NOMO-1 (cell line): ENCODE measurements around the gene KMT2A.
"Not testable (repeated sequence)": the region's sequence is repeated elsewhere in the genome, so short reads cannot be mapped to it uniquely, and the experiment has no call there.

ENCODE experiments used
- DNase-seq, 2 experiments: peaks; one replicate each; lab custom pipeline; 2025; ENCODE audit not compliant: unreplicated experiment in 2 of 2; lab: John Stamatoyannopoulos, UW

The KMT2A gene

DNA sequence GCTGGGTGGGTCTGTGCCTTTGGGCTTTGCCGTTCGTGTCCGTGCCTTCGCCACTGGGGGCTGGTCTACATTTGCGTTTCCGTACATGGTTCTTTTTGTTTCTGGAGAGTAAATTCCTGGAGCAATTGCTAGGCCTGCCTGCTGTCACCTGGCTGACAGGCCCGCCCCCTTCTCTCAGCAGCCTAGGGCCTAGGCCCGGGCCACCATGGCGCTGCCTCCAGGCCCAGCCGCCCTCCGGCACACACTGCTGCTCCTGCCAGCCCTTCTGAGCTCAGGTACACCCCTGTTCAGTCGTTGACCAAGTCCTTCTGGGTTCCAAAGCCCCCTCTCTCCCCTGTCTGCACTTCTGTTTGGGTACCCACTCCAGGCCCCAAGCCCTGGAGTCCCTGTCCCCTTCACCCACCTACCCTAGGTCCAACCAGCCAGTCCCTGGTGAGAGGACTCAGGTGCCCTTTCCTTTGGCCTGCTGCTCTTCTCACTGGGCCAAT, 95.3 kb downstream of the KMT2A start:
- no peak for DNase-seq

DNA sequence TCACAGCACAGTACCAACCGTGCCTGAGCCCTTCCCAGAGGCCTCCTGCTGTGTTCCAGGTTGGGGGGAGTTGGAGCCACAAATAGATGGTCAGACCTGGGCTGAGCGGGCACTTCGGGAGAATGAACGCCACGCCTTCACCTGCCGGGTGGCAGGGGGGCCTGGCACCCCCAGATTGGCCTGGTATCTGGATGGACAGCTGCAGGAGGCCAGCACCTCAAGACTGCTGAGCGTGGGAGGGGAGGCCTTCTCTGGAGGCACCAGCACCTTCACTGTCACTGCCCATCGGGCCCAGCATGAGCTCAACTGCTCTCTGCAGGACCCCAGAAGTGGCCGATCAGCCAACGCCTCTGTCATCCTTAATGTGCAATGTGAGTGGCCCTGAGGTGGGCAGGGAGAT, 95.8 kb downstream of the KMT2A start:
- no peak for DNase-seq

- no peak for DNase-seq
Observed at GRCh38 chr11:118532852-118533768, 96.8 kb downstream of the KMT2A start.

DNA sequence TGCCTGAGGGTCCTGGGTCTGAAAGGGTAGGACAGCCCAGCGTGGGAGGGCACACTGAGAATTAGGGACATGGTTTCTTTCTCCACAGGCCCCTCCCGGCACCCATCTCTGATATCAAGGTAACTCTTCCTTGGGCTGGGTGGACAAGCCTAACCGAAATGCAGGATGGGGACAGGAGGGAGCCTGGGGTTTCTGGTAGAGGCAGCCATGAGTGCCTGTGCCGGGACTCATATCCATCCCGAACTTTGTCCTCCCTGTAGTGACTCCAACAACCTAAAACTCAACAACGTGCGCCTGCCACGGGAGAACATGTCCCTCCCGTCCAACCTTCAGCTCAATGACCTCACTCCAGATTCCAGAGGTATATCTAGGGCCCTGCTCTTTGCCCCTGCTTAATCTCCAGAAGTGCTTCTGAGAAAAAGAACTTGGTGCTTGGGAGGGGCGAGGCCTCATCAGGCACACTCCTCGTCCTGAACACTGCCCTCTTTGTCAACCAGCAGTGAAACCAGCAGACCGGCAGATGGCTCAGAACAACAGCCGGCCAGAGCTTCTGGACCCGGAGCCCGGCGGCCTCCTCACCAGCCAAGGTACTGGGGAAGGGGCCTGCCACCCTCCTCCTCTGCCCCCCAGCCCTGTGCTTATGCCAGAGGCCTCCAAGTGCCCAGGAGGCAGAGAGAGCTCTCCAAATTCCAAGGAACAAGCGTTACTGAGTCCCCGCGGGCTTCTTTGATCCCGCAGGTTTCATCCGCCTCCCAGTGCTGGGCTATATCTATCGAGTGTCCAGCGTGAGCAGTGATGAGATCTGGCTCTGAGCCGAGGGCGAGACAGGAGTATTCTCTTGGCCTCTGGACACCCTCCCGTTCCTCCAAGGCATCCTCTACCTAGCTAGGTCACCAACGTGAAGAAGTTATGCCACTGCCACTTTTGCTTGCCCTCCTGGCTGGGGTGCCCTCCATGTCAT, 97.8 kb downstream of the KMT2A start:
- no peak for DNase-seq

- DNase-seq: no peak
Observed at GRCh38 chr11:118535261-118535660, 99.0 kb downstream of the KMT2A start.

- DNase-seq: no peak
Observed at GRCh38 chr11:118536726-118537125, 100.4 kb downstream of the KMT2A start.

DNA sequence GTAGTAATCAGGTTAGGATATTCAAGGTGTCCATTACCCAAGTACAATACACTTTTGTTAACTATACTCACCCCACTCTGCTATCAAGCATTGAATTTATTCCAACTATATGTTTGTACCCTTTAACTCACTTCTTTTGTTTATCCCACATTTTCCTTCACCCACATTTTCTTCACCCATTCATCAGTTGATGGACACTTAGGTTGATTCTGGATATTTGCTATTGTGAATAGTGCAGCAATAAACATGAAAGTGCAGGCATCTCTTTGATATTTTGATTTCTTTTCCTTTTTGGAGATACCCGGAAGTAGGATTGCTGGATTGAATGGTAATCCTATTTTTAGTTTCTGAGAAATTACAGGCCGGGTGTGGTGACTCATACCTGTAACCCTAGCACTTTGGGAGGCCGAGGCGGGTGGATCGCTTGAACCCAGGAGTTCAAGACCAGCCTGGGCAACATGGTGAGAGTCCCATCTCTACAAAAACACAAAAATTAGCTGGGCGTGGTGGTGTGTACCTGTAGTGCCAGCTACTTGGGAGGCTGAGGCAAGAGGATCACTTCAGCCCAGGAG, 101.2 kb downstream of the KMT2A start:
- no peak for DNase-seq

DNA sequence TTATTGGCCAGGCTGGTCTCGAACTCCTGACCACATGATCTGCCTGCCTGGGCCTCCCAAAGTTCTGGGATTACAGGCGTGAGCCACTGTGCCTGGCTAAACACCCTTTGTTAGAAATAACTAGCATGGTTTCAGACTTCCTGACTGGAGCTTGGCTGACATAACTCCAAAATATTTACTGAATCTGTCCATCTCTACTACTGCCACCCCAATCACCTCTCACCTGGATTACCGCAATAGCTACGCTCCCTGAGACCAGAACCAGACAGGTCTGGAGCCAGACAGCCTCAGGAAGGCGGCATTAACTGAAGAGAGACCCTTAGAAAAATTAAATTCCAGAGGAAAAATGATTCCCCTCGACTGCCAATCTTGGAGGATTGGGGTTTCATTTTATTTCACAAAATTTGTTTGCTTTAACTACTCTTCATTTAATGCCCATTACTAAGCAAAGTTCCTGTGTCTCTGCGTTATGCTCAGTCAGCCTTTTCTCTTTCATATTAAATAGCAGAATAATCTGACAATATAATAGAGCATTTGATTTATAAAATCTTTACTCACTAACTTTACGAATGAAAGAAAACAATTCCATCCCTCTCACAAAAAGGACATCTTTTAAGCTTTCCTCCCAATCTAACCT, 107.8 kb downstream of the KMT2A start:
- DNase-seq: no peak

DNA sequence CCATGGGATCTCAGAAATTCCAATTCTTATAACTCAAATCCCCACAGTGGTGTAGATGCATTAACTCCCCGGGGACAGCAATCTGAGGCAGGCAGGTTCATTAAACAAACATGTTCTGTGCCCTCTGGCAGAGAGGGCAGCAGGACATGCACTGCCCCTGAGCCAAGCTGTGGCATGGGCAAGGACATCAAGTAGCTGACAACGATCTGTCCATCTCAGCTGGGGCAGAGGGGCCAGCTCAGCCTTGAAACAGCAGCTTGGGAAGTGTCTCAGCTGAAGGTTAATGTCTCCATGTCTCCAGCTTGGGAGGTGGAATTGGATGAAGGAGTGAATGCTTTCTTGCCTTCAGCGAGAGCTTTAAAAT, 108.3 kb downstream of the KMT2A start:
- DNase-seq: no peak

GRCh38 chr11:118545533-118545932, 109.2 kb downstream of the KMT2A start:
- DNase-seq: no peak

DNA sequence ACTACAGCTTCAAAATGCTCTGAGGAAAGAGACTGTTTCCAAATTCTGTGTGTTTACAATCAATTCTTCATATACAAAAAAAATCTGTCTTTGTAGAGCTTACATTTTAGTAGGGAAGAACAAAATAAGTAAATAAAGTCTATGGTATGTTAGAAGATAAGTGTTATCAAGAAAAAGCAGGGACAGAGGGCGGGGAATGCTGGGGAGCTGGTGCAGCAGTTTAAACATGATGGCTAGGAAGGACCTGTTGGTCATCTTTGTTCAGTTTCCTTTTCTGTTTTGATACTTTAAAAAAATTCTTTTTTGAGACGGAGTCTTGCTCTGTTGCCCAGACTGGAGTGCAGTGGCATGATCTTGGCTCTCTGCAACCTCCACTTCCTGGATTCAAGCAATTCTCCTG, 110.8 kb downstream of the KMT2A start:
- no peak for DNase-seq

DNA sequence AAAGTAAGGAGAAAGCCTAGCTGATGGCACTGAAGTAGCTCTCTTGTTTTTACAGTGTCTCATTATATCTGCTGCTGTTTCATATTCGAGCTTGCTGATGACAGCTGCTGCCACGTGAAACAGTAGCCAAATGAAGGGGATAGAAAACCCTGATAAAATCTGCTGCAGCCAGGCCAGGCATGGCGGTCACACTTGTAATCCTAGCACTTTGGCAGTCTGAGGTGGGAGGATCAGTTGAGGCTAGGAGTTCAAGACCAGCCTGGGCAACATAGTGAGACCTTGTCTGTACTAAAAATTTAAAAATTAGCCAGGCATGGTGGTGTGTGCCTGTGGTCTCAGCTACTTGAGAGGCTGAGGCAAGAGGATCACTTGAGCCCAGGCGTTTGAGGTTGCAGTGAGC, 116.0 kb downstream of the KMT2A start:
- DNase-seq: no peak

- DNase-seq: no peak
Observed at GRCh38 chr11:118560806-118561205, 124.5 kb downstream of the KMT2A start.

GRCh38 chr11:118565051-118565450, 128.8 kb downstream of the KMT2A start:
- no peak for DNase-seq

DNA sequence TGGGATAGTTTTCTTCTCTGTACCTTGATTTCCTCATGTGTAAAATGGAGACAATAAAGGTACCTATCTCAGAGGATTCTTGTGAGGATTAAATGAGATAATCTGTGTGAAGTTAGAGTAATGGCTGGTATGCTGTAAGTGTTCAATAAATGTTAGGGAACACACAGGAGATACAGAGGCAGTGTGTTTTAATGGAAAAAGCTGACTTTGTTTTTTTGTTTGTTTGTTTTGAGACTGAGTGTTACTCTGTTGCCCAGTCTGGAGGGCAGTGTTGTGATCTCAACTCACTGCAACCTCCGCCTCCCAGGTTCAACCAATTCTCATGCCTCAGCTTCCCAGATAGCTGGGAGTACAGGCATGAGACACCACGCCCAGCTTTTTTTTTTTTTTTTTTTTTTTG, 133.4 kb downstream of the KMT2A start:
- DNase-seq: no peak

DNA sequence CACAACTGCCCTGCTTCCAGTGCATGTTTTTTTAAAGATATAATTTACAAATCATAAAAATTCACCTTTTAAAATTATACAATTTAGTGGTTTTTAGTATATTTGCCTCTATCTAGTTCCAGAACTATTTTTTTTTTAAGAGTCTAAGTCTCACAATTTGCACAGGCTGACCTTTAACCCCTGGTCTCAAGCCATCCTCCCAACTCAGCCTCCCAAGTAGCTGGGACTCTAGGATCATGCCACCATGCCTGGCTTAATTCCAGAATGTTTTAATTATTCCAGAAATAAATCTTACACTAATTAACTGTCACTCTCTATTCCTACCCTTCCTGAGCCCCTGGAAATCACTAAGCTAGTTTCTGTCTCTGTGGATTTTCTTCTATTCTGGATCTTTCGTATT, 134.5 kb downstream of the KMT2A start:
- DNase-seq: no peak

- not testable (repeated sequence) for DNase-seq
Observed at GRCh38 chr11:118571701-118572060, 135.4 kb downstream of the KMT2A start.

DNA sequence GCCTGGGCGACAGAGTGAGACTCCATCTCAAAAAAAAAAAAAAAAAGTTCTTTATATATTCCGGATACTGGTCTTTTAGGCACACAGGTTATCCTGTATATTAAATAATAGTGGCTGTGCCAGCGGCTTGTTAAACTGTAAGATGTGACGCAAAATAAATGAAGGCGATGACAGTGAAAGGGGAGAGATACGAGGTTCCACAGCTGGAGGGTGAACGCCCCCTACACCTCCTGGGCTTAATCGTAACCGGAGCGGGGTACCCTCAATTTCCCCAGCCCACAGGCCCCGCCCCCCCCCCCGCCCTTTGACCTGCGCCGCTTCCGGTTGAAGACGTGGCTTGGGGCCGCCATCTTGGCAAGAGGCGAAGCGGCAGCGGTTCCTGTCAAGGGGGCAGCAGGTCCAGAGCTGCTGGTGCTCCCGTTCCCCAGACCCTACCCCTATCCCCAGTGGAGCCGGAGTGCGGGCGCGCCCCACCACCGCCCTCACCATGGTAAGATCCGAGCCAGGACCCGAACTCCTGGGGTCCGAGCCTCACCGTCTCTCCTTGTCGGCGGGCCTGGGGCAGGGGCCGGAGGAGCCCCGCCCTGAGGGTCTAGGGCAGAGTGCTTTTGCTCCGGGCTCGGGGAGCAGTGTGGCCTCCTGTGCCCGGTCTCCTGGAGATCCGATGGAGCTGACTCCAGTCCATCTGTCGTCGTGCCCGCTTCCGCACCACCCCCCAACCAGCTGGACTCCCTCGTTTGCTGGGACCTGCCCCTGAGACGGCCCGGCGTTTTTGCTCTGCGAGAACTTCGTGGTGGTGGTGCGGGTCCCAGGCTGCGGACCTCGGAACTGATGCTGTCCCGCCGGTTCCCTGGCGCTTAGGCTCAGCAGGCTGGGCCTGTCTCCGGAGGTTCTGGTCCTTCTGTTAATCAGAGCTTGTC, 136.0 kb downstream of the KMT2A start, which contains the start of gene ARCN1:
Gene ARCN1, plus strand, starts transcription at position 349 of the 920 bp plus-strand sequence. Its CDS starts 139 bp downstream, at position 488.
- DNase-seq: peak; percentile 67 to 72

DNA sequence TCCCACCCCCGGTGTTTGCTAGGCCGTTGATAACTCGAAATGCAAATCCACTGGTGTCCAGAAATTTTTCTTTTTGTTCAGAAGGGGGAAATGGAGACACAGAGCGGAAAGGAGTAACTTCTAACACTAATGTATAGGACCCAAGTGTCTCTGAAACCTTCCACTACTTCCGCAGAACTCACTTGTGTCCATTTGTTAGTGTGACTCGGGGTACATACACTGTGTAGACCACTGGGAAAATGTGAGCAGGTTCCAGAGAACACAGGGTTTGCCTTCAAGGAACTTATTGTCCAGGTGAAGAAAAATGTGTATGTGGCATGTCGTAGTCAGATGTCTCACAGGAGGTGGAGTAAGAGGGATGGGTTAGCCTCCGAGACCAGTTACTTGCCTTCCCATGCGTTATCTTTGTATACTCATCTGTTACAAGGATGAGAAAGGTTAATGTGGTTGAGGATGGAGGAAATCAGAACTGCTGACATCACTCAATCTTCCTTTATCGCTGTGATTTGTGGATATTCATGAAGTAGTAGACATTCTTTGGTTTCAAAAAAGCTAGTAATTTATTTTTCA, 136.8 kb downstream of the KMT2A start:
- peak in 1 of 2 experiments; percentile 40 for DNase-seq
